NCI-H524 (cell line): ENCODE measurements around the gene OR12D2.
"Not testable (repeated sequence)": the region's sequence is repeated elsewhere in the genome, so short reads cannot be mapped to it uniquely, and the experiment has no call there.

Experiments used
- DNase-seq, 2 experiments: peaks; one replicate each; lab custom pipeline; 2025; lab: John Stamatoyannopoulos, UW

Gene OR12D2

GRCh38 chr6:29395331-29395730 lies at the start of gene OR12D2:
Gene OR12D2 (plus strand): TSS chr6:29395631. CDS start chr6:29396700, 1,069 bp downstream.
- no peak for DNase-seq

- not testable (repeated sequence) for DNase-seq
These were observed 46.1 kb upstream of the OR12D2 start for GRCh38 chr6:29349348-29349747.

- no peak for DNase-seq
These were observed 40.5 kb upstream of the OR12D2 start for GRCh38 chr6:29354980-29355379.

GRCh38 chr6:29355603-29356002 lies 39.8 kb upstream of the OR12D2 start:
- DNase-seq, result no peak

GRCh38 chr6:29368765-29369164 lies 26.7 kb upstream of the OR12D2 start, which contains the start of gene OR5V1:
Gene OR5V1 (minus strand): TSS chr6:29368865. CDS start chr6:29356195, 12,670 bp downstream.
- no peak for DNase-seq

GRCh38 chr6:29375191-29375590 lies 20.2 kb upstream of the OR12D2 start, which contains the start of gene OR12D3:
Gene OR12D3 (minus strand): TSS chr6:29375291. CDS start chr6:29375287, 4 bp downstream.
- no peak for DNase-seq

GRCh38 chr6:29376003-29376402 lies 19.4 kb upstream of the OR12D2 start:
- DNase-seq, result peak in 1 of 2 experiments; percentile 4

GRCh38 chr6:29388533-29388932 lies 6.9 kb upstream of the OR12D2 start:
- DNase-seq, result no peak

- no peak for DNase-seq
These were observed 4.1 kb downstream of the OR12D2 start for GRCh38 chr6:29399525-29399924.

- DNase-seq, result no peak
These were observed 8.4 kb downstream of the OR12D2 start for GRCh38 chr6:29403801-29404200.

- no peak for DNase-seq
These were observed 19.2 kb downstream of the OR12D2 start, which contains the start of gene OR12D1 for GRCh38 chr6:29414588-29414987. Gene OR12D1 (plus strand): TSS chr6:29414928.

GRCh38 chr6:29419516-29419915 lies 24.1 kb downstream of the OR12D2 start:
- DNase-seq, result no peak

- DNase-seq, result no peak
These were observed 28.7 kb downstream of the OR12D2 start for GRCh38 chr6:29424168-29424567.

- DNase-seq, result no peak
These were observed 29.1 kb downstream of the OR12D2 start for GRCh38 chr6:29424575-29424974.

- no peak for DNase-seq
These were observed 29.6 kb downstream of the OR12D2 start for GRCh38 chr6:29425075-29425474.

GRCh38 chr6:29426654-29427053 lies 31.2 kb downstream of the OR12D2 start:
- DNase-seq, result no peak

- not testable (repeated sequence) for DNase-seq
These were observed 41.3 kb downstream of the OR12D2 start for GRCh38 chr6:29436730-29437129.

GRCh38 chr6:29439006-29439405 lies 43.6 kb downstream of the OR12D2 start, which contains the start of gene OR10C1:
Gene OR10C1 (plus strand): TSS chr6:29439306. CDS start chr6:29440016, 710 bp downstream.
- DNase-seq, result no peak

- DNase-seq, result no peak
These were observed 47.3 kb downstream of the OR12D2 start for GRCh38 chr6:29442719-29443118.

GRCh38 chr6:29444031-29444430 lies 48.6 kb downstream of the OR12D2 start:
- not testable (repeated sequence) for DNase-seq
